Upper lobe of right lung (tissue), 1 donor: Measurements from ENCODE around the gene ATP13A5. TPM values are rescaled to one million over a fixed set of nuclear protein-coding genes. Genes with fewer than 3 reads are reported as not detected.

Source experiments
- ATAC-seq: fragments of 200-7000 bp; cut with Tn5 transposase; one replicate; pipeline ENCODE4 v1.9.1; 2020; ENCODE audit warnings: mild to moderate bottlenecking, moderate library complexity
- DNase-seq: peaks from one replicate; pipeline ENCODE4 v3.0.0-alpha.2; 2020
- H3K27ac ChIP-seq: fragments of 200-600 bp; one replicate; pipeline ENCODE4 v1.8.0; 2022
- H3K27me3 ChIP-seq: fragments of 200-600 bp; one replicate; pipeline ENCODE4 v1.8.0; 2022; ENCODE audit warnings: mild to moderate bottlenecking
- H3K36me3 ChIP-seq: fragments of 200-600 bp; one replicate; pipeline ENCODE4 v1.8.0; 2022
- H3K4me1 ChIP-seq: fragments of 200-600 bp; one replicate; pipeline ENCODE4 v1.8.0; 2022
- H3K4me3 ChIP-seq: fragments of 200-600 bp; one replicate; pipeline ENCODE4 v1.8.0; 2022; ENCODE audit warnings: mild to moderate bottlenecking
- H3K9me3 ChIP-seq: fragments of 200-600 bp; one replicate; pipeline ENCODE4 v1.8.0; 2022
- intact Hi-C: fragments of 100-400 bp; cut with DNase I; formaldehyde crosslinking; loops from one replicate; pipeline ENCODE4 v1.11.0; 2022
- total RNA-seq: library from RNA; stranded (reverse); fragmentation: NEBNext Ultra II Directional; extraction: Animal tissue kit (Norgen Biotek cat#: 25700); gene quantifications from one replicate; pipeline ENCODE4 v1.2.1, GENCODE V29; 2021
- TF ChIP-seq, protein P1 (sequence below): fragments of 200-600 bp; IDR thresholded peaks from one replicate; pipeline ENCODE4 v1.8.0; 2022; ENCODE audit warnings: antibody characterized with exemption
- donor health status: DM: no; HTN: yes; CAD: no; lungs with severe emphysema.

Gene ATP13A5
- total RNA-seq, 1 donor from 2014 or later: 2.0 TPM

DNA sequence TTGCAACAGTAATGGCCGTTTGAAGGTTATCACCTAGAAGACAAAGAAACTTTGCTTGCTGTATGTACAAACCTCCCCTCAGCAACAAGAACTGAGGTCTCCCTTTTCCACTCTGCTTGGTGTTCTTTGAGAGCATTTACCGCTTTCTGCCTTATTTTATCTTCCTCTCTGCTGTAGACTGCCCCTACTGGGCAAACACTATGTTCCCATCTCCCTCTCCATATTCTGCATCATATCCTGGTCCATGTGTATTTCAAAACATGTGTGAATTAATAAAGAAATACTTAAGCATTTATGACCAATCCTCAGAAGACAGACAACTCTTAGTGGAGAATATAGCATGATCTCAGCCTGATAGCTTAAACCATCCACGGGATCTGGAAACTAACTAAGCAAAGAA, 64.4 kb downstream of the ATP13A5 start:
- H3K27ac ChIP-seq: no peak overlapping the region
- no peaks in the 10 kb centered on the region for H3K9me3 ChIP-seq
- H3K4me1 ChIP-seq: no peaks in the 10 kb centered on the region
- H3K36me3 ChIP-seq: no peaks in the 10 kb centered on the region
- intact Hi-C loops: no loop called here
- H3K4me3 ChIP-seq: no peak overlapping the region
- DNase-seq (no peak), ATAC-seq (no peak)
- TF ChIP-seq, protein P1, sequence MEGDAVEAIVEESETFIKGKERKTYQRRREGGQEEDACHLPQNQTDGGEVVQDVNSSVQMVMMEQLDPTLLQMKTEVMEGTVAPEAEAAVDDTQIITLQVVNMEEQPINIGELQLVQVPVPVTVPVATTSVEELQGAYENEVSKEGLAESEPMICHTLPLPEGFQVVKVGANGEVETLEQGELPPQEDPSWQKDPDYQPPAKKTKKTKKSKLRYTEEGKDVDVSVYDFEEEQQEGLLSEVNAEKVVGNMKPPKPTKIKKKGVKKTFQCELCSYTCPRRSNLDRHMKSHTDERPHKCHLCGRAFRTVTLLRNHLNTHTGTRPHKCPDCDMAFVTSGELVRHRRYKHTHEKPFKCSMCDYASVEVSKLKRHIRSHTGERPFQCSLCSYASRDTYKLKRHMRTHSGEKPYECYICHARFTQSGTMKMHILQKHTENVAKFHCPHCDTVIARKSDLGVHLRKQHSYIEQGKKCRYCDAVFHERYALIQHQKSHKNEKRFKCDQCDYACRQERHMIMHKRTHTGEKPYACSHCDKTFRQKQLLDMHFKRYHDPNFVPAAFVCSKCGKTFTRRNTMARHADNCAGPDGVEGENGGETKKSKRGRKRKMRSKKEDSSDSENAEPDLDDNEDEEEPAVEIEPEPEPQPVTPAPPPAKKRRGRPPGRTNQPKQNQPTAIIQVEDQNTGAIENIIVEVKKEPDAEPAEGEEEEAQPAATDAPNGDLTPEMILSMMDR: no peak
- no peaks in the 10 kb centered on the region for H3K27me3 ChIP-seq

DNA sequence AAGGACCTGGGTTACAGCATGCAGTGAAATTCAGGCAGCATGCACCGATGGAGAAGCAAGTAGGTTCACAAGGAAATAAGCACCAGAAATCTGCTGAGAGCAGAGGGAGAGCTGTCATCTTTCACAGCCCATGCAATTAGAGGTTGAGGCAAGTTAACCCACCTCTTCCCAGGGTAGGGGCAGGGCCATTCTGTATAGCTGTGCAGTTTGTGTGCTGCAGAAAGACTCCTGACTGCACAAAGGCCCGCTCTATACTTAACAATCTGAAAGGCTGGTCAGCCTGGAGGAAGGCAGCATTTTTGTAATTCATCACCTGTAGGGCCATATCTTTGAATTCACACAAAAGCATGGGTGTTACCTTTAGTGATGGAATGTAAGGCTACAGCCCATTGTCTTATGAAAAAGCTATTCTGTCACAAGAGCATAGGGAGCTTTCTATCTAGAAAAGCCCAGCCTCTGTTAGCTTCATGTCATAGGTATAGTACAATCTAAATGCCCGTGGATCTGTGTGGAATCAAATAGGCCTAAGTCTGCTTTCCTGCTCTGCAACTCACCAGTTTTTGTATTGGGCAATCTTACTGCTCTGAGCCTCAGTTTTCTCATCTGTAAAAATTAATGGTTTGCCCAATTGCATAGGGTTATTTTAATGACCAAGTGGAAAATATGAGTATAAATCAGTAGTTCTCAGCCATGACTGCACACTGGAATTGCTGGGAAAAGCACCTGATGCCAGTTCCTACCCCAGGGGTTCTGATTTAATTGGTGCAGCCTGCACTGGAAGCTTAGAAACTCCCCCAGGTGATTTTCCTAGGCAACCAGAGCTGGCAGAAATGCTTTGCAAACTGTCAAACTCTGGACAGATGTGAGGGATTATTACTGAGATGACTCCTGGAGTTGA, 65.2 kb downstream of the ATP13A5 start:
- intact Hi-C loops: no loop called here
- H3K27me3 ChIP-seq: no peaks in the 10 kb centered on the region

DNA sequence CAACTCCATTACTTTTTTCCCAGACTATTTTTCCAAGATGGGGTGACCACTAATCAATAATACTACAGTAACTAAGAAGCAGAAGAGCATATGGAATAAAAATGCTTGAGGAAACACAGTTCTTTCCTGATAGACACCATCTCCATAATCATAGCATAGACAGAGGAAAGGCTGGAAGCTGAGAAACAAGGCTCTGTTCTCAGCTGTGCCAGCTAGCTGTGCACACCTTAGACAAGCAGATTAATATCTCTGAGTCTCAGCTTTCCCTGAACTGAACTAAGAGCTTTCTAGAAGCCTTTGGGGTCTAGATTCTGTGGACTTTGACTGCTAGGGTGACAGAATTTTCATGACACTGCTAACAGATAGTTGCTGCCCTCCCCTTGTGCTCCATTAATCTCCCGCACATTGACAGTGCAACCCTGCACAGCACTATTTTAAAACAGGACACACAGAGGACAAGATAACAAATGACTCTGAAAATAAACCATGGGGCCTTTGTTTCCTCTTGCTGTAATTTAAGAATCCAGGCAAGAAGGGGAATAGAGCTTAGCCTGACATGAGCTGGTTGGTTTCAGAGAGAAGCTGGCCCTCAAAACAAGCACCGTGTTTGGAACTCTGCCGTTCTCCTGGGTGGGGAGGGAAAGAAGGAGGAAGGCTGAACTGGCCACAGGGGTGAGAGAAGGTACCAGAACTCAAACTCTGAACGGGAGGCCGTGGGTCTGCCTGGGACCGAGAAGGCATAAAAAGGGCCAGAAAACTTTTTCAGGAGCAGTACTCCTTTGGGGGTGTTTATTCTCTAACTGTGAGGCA, 67.4 kb downstream of the ATP13A5 start:
- no peak for DNase-seq
- Histone ChIP-seq H3K27me3 (no peaks in the 10 kb centered on the region), H3K9me3 (no peaks in the 10 kb centered on the region), H3K36me3 (no peaks in the 10 kb centered on the region), H3K4me1 (no peaks in the 10 kb centered on the region), H3K27ac (no peak overlapping the region), H3K4me3 (no peak overlapping the region)
- no peak for ATAC-seq
- TF ChIP-seq, protein P1: no peak
- intact Hi-C loops: no loop called here

More for the DNA sequence above, 65.2 kb downstream of the ATP13A5 start:
- DNase-seq (no peak), ATAC-seq (no peak)
- Histone ChIP-seq H3K4me3 (no peak overlapping the region), H3K36me3 (no peaks in the 10 kb centered on the region), H3K4me1 (no peaks in the 10 kb centered on the region), H3K27ac (no peak overlapping the region), H3K9me3 (no peaks in the 10 kb centered on the region)
- TF ChIP-seq, protein P1: no peak

GRCh38 chr3:193305356-193305755, 73.2 kb downstream of the ATP13A5 start:
- Histone ChIP-seq H3K4me3 (no peak overlapping the region), H3K27ac (no peak overlapping the region), H3K9me3 (no peaks in the 10 kb centered on the region), H3K4me1 (no peaks in the 10 kb centered on the region), H3K27me3 (no peaks in the 10 kb centered on the region), H3K36me3 (no peaks in the 10 kb centered on the region)
- ATAC-seq (no peak), DNase-seq (no peak)
- TF ChIP-seq, protein P1: no peak
- intact Hi-C loops: no loop called here

DNA sequence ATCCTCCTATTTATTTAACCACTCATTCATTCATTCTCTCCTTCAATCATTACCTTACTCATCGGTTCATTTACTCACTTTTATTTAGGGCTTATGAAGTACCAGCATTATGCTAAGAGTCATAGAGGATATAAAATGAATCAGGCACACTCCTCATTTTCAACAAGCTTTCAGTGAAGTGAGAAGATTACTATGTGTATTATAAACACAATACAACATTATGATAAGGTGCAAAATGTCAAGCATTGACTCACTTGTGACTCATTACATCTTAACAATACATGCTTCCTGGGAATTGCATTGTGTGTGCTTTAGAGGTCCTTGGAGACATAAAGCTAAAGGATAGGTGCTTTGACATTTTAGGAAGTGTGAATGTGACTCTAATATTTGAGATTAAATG, 77.1 kb downstream of the ATP13A5 start:
- H3K36me3 ChIP-seq: no peaks in the 10 kb centered on the region
- intact Hi-C loops: no loop called here
- TF ChIP-seq, protein P1: no peak
- DNase-seq: no peak
- no peaks in the 10 kb centered on the region for H3K9me3 ChIP-seq
- ATAC-seq: no peak
- H3K27me3 ChIP-seq: no peaks in the 10 kb centered on the region
- H3K4me1 ChIP-seq: no peaks in the 10 kb centered on the region
- H3K27ac ChIP-seq: no peak overlapping the region
- no peak overlapping the region for H3K4me3 ChIP-seq
